Measurements from ENCODE around the gene TBC1D8.
A peak's percentile ranks its signal among the peaks of the same experiment; 100 is the strongest.

TBC1D8 gene

DNA sequence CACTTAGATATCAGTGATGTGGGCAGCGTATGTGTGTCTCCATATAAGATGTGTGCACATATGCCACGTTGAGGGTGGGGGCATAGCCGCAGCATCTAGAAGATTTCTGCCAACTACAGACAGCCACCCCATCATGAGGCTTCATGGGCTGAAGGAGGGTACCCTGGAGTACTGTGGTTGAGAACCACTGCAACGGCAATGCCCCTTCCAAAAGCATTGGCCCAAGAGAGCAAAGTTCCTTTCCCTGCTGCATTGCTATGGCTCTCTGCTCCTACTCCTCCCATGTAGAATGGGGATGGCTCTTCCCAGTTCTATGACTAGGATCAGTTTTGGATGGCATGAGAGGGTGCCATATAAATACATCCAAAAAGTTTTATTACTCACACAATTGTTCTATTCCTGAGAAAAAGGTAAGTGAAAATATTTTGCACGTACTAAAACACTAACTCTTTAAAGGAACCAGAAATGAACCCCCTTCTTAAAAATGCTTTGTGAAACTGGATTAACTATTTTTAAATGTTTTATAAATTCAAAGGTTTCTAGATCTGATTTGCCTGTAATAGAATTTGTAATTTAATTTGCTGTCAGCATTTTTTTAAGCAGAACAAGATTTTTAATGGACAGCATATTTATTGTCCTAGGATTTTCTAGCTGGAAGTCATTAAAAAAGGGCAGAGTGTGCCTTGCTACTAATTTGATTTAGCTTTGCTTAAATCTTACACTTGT, 153.5 kb downstream of the TBC1D8 start:
- no peak for DNase-seq (ENCODE audit: low read depth)

DNA sequence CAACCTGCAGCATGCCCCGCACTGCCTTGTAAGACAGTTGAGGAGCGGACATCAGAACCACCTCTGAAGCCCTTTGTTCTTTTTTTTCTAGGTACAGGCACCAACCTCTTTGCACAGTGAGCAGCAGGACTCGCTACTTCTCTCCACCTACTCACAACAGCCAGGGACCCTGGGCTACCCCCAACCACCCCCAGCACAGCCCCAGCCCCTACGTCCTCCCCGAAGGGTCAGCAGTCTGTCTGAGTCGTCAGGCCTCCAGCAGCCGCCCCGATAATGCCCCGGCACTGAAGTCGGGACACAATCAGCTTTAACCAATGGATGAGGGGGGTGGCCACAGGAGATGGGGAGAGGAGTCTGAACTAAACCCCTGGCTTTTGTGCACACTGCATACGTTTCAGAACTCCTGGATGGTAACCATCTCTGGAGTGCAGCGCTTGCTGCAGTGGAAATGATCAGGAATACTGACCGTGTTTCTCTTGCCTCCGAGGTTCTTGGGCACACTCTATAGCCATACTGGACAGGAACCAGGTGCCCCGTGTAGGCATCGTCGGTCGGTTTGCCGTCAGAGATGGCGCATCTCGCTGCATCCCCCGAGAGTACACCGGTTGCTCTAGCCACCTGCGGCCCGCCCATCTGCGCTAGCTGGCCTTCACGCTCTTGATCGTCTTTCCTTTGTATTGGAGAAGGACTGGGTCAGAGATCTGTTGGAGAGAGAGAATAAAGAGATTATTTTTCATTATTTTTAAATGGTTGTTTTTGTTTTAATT, 155.7 kb downstream of the TBC1D8 start:
- no peak for DNase-seq (ENCODE audit: low read depth)

DNA sequence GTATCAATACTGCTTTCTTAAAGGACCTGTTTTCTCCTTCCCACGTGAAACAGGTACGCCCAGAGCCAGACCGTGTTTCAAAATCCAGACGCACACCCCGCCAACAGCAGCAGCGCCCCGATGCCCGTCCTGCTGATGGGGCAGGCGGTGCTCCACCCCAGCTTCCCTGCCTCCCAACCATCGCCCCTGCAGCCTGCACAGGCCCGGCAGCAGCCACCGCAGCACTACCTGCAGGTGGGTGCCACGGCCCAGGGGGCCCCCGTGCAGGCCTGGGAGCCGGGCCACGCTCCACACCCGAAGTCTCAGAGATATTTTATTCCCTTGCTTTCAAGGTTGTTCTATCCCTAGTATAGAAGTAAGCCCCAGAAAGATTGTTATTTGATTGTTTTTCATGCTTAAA, 157.9 kb downstream of the TBC1D8 start:
- no peak for DNase-seq (ENCODE audit: low read depth)

DNA sequence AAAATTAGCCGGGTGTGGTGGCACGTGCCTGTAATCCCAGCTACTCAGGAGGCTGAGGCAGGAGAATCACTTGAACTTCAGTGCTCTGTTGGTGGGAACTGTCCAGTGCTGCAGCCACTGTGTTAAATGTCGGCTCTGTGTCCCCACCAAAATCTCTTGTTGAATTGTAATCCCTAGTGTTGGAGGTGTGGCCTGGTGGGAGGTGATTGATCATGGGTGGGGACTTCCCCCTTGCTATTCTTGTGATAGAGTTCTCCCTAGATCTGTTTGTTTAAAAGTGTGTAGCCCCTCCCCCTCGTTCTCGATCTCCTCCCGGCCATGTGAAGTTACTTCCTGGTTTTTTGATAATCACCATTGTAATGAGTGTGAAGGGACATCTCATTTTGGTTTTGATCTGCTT, 158.9 kb downstream of the TBC1D8 start:
- DNase-seq (ENCODE audit: low read depth), result no peak

DNA sequence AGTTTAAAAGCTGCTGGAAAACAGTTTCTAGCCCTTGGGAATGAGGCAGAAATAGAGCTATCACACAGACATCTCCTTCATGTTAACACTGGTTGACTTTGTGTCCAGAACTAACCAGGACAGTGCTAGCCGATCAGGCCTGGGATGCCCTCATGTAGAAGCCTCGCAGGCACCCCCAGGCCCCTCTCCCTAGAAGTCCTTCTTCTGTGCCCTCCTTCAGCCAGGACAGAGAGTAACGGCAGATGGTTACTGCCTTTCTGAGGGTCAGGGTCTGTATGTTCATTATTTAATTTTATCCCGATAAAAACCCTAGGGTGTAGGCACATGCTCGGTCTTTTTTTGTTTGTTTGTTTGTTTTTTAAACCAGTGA, 159.8 kb downstream of the TBC1D8 start:
- DNase-seq (ENCODE audit: low read depth), result no peak

DNA sequence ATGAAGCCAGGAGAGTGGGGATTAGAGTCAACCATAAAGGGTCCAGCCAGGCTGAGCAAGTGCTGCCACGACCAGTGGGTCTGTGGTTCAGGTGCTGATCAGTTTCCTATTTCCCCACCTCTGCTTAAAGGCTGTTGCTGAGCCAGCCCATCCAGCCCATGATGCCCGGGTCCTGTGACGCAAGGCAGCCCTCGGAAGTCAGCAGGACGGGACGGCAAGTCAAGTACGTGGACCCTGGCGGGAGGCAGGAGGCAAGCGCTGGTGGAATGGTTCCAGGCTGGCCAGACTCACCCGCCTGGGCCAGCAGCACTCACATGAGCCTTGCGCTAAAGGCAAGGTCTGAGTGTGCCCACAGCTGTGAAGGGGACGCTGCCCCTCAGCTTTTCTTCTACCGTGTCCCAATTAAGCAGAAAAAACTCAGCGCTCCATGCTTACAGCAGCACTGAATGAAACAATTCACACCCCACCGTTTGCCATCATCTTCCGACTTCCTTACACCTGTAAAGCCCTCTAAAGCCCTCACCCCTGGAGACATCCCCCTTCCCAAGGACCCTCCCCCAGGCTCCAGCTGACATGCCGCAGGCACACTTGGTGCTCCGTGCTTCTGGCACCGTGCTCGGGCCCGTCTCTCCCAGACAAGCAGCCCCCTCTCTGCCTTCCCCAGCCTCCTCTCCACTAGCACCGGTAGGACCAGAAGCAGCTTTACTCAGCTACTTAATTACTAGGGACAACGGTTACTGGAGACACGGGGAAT, 160.4 kb downstream of the TBC1D8 start:
- no peak for DNase-seq (ENCODE audit: low read depth)

DNA sequence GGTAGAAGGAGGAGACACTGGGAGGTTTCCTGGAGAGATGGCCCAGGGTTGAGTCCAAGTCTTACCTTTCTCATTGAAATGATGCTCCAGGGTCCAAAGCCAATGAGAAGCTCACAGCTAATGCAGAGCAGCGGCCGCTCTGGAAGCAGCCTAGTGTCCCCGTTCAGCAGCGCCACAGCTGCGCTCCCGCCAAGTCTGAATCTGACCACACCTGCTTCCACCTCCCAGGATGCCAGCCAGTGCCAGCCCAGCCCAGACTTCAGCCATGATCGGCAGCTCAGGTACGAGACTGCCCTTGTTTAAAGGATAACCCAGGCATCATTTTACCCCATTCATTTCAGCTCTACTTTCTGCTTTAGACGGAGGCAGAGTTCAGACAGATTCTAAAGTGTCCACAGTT, 161.0 kb downstream of the TBC1D8 start:
- no peak for DNase-seq (ENCODE audit: low read depth)

DNA sequence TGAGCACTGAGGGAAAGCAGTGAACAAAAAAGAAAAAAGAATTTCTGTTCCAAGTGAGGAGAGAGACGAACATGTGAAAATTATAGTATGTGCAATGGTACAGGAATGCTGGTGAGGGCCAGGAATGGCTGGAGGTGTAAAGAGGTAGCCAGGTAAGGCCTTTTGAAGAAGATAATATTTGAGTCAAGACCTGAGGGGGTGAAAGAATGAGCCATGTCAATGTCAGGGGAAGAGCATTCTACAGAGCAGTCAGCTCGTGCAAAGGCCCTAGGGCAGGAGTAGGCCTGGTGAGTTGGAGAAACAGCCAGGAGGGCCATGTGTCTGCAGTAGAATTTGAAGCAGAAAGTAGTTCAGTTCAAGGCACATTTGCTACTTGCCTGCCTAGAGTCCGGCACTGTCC, 161.5 kb downstream of the TBC1D8 start:
- DNase-seq (ENCODE audit: low read depth), result no peak

DNA sequence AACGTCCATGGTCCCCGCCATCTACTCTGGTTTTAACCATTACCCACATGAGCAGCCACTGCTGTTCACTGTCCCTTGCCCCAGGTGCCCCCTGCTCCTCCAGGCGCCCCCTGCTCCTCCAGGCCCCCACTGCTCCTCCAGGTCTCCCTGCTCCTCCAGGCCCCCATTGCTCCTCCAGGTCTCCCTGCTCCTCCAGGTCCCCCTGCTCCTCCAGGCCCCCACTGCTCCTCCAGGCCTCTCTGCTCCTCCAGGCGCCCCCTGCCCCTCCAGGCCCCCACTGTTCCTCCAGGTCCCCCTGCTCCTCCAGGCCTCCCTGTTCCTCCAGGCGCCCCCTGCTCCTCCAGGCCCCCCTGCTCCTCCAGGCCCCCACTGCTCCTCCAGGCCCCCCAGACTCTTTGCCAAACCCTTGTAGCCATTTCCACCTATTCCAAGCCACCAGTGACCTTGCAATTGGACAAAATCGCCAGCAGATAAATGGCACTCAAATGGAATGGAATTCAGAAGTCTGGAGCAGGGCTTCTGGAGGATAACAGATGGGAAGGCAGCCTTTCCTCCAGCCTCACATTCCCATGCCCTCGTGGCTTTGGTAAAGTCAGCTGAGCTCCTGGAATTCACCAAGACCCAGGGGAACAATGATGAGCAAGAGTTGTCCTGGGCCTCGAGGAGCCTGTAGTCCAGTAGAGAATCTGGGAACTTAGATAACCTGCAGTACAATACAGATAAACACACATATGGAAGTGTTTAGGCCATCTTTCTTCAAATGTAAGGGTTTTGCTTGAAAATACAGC, 162.4 kb downstream of the TBC1D8 start:
- no peak for DNase-seq (ENCODE audit: low read depth)

DNA sequence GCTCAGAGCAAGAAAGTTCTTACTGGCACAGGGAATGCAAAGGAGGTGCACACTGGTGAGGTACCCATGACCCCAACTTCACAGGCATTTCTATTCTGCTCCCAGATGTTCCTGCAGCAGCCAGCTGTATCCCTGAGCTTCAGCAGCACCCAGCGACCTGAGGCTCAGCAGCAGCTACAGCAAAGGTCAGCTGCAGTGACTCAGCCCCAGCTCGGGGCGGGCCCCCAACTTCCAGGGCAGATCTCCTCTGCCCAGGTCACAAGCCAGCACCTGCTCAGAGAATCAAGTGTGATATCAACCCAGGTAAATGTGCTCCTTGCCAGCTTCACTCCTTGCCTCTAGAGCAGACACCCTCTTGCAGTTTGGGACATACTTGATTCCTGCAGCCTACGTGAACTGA, 163.2 kb downstream of the TBC1D8 start:
- no peak for DNase-seq (ENCODE audit: low read depth)

DNA sequence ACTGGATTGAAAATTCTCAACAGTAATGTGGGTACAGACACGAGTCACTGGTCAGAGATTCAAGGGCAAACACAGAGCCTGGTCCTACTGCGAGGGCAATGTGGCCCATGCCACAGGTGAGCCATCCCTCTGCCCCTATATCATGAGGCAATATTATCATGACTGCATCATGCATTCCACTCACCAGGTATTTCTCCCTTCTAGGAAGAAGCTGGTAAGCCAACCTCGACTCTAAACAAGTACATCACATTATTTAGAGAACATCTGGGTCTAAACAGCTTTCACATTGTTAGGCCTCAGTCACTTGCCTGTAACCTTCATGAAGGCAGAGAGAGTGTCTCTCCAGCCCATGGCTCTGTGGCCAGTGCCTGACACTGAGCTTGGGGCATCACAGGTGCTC, 163.6 kb downstream of the TBC1D8 start:
- no peak for DNase-seq (ENCODE audit: low read depth)

DNA sequence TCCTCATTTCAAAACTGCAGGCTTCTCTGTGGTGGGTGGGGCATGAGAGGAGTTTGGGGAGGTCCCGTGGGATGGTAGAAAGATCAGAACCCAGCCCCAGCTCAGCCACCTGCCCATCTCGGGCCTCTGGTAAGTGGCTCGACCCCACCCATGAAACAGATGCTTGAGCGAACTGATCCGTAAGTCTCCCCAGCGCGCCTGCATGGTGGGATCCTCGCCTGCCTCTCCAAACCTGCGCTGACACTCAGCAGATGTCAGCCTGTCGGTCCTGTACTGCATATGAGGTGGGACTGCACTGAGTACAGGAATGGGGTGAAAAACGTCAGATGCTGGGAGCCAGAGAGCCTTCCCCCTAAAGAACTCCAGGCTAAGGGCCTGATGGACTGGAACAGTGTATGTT, 165.0 kb downstream of the TBC1D8 start:
- DNase-seq (ENCODE audit: low read depth), result no peak

DNA sequence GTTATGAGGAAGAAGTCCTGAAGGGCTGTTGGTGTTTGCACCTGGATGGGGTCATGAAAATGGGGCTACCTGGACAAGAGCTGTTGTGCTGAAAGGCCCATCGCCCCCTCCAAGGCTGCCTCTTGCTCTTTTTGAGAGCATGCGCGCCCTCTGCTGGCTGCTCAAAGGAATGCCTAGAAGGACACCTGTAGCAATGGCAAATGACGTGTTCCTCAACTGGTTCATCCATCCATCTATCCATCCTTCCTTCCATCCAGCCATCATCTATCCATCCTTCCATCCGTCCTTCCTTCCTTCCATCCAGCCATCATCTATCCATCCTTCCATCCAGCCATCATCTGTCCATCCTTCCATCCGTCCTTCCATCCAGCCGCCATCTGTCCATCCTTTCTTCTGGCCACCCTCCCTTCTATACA, 166.3 kb downstream of the TBC1D8 start:
- DNase-seq (ENCODE audit: low read depth), result peak; percentile 43

DNA sequence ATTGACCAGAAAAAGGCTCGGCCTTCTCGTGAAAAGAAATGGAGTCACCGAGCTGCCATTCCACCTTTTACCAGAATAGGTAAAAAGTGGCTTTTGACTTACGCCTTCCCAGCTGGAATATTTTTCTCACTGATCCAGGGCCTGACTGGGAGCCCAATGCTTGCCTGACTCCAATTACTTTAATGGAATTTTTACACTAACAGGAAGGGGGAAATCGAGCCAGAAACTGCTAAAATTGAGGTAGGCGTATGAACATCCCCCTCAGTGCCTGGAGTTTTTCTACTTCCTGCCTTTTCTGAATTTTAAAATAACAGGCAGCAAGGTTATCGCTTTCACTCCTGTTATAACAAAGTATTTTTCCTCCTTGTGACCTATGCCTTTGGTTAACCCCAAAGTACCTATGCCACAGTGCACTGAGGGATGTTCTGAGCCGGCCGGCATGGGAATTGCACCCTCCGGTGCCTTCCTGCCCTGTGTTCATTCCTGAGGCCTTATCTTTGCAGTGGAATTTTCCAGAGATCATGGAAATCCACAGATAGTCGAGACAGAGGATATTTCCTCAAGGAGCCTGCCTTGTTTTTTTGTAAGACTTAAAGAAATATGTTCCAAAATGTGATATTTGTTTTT, 167.4 kb downstream of the TBC1D8 start:
- no peak for DNase-seq (ENCODE audit: low read depth)

DNA sequence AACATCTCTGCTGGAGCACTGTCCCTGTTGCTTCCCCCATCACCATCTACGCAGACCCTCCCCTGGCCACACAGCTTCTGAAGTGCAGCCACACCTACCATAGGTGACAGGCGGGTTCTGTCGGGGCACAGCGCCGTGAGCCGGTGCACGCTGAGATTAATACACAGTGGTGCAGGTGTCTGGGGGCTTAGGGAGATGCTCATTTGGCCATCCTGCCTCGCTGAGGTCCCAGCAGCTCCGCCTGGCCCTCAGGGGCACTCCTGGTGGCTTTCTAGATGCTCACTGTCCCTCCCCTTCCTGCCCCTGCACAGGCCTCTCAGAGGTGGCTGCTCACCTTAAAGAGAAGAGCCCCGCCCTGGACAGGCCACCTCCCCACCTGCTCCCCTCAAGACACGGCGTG, 168.0 kb downstream of the TBC1D8 start:
- DNase-seq (ENCODE audit: low read depth), result no peak

DNA sequence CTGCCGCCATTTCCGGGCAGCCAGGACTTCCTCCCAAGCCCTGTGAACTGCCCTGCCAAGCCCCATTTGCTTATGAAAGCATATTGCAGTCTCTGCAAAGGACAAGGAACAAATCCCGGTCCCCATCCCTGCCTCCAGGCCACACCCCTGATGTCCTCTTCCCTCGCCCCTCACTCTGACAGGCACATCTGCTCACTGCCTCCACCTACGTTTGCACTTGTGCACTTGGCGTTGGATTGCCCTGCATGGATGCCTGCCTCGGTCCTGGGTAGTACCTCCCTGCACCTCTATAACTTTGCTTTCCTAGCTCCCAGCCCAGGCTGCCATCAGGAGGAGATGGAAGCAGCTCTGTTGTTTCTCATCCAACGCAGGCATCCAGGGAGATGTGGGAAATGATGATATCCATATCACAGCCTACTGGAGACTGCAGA, 168.7 kb downstream of the TBC1D8 start:
- DNase-seq (ENCODE audit: low read depth), result no peak

DNA sequence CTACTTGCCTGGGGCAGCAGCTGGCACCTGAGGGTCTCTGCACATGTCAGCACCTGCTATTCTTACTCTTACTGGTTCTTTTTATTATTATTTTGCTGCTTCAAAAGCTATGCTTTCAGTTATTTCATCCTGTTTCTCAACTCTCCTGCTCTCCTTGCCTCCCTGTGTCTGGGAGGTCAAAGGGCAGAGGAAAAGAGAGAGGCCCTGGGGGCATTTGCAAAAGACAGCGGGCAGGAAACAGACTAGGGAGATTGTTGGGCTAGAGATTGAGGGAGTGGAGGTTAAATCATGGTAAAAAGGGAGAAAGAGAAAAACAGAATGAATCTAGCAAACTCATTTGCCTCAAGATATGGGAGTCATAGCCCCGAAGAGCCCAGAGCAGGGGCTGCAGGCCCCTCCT, 170.2 kb downstream of the TBC1D8 start:
- DNase-seq (ENCODE audit: low read depth), result no peak

DNA sequence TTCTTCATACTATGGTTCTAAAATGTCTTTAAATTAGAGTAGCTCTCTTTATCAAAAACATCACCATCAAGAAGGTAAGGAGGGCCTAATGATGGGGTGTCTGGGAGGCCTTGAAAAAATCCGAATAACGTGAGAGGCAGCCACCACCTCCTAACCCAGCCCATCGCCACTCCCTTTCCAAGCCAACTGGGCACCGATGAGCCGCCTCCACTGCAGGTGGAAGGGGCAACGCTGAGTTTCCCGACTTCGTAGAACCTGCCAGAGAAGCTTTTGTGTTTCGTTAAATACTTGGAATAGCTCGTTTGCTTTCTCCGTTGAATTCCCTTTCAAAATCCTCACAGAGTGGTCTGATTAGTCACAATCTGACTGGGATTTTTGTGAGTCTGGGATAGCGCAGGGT, 171.1 kb downstream of the TBC1D8 start:
- DNase-seq (ENCODE audit: low read depth), result no peak

DNA sequence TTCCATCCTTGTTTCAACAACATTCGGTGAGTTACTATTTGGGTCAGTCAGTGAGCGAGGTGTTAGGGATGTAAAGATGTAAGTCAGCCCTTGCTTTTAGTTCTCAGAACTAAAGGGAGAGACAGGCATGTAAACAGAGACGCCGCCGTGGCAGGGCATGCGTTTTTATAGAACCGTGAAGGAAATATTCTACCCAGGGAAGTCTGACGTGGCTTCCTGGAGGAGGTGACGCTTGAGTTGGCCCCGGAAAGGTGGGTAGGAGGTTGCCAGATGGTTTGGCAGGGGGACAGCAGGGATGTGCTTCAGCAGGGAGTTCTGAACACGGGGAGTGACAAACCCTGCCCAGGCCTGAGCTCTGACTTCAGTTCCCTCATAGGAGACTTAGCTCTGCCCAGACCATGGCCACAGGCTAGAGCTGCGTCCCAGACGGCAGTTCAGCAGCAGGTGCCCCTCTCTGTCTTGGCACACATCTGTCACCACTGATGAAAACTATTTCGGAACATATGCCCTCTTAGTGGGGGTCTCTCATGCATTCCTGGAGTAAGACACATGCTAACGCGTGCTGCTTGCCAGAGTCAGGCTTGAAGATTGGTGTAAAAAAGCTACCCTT, 172.5 kb downstream of the TBC1D8 start:
- no peak for DNase-seq (ENCODE audit: low read depth)

DNA sequence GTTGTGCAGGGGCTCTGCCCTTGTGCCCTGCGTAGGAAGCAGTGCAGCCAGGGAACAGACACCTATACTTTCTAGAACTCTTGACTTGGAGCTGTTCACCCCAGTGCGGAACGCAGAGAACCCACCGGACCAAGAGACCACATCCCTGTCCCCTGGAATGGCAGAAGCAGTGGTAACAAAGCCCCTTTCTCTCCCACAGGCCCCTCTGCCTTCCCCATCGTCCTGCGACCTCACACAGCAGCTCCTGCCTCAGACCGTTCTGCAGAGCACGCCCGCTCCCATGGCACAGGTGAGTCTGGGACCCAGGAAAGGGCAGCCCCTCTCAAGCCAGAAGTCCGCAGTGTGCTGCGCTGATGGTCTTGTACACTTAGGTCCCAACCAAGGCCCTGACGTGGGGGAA, 173.7 kb downstream of the TBC1D8 start:
- no peak for DNase-seq (ENCODE audit: low read depth)

DNA sequence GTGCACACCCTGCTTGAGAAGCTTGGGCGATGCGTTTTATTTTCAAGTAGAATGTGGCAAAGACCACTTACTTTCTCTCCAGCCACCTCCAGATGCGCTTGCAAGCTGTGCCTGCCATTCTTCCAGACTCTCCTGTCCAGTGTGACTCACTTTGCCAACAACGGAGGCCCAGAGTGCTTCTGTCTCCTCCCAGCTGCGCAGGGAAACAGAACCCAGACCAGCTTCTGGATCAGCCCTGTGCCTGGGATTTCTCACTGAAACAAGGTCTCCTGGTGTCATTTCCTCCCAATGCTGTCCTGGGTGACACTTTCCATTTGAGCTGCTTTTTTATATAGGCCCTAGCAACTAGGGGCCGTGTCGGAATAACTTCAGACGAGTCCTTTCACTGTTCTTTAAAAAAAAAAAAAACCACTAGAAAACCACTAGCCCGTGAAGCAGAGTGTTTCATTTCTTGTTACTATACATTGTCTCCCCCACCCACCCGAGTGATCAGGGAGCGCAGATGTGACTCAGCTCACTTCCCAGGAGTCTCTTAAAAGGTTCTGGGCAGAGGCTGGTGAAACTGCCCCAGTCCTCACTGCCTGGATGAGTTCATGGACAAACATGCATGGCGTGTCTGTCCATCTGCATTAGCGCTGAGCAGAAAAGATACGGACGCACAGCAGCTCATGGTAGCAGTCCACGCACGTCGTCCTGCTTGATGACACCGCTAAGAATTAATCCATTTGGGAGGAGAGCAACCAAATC, 174.4 kb downstream of the TBC1D8 start:
- no peak for DNase-seq (ENCODE audit: low read depth)

Data from stimulated activated CD8-positive, alpha-beta memory T cell treated with anti-CD3 and anti-CD28 coated beads, Interleukin-12 subunit alpha, Interleukin-12 subunit beta, amount 100 ng/mL, for 4 hours (primary cell).